ENCODE results near the gene YIPF6. TPM values are rescaled to one million over a fixed set of nuclear protein-coding genes. Genes with fewer than 3 reads are reported as not detected.

The YIPF6 gene
- total and polyA plus RNA-seq, 2 of the 13 experiments (the other 11 are each of a cell fraction or from before 2014, with no cell fraction given), result 37.8 to 43.6 TPM

GRCh38 chrX:68534691-68535090, 35.8 kb downstream of the YIPF6 start:
- no peak overlapping the region for H3K9ac ChIP-seq (ENCODE audit: insufficient read depth, low read depth, low read length)
- no peak for ATAC-seq
- no TSS peak for BruUV-seq (replicated peaks)
- no peaks in the 10 kb centered on the region for H4K20me1 ChIP-seq (ENCODE audit: insufficient read depth, low read length)
- intact Hi-C loops (cut with micrococcal nuclease; ENCODE audit: unreplicated experiment) (no loop called here), in situ Hi-C loops (cut with HindIII; ENCODE audit: extremely low pct_ligation_motif_present, low pct_unique_long_range_greater_than_20kb) (no loop called here)
- H2AFZ ChIP-seq (ENCODE audit: low read length), result no peak overlapping the region
- H3K4me1 ChIP-seq (ENCODE audit: insufficient read depth, low read length), result peaks cover 19% of the 10 kb centered on the region
- no peak overlapping the region for H3K4me2 ChIP-seq (ENCODE audit: low read depth, low read length)
- no peaks in the 10 kb centered on the region for H3K79me2 ChIP-seq (ENCODE audit: insufficient read depth, low read length)
- FAIRE-seq, result no peak
- H3K27ac ChIP-seq (ENCODE audit: extremely low read length, insufficient read depth, low read length), result no peak overlapping the region
- CTCF ChIA-PET (ENCODE audit: low intra/inter-chr PET ratio, low total read pairs), result no interaction called here
- H3K27me3 ChIP-seq (ENCODE audit: control insufficient read depth in 1 of 2, insufficient read depth in 2 of 2, low read length in 2 of 2), result no peaks in the 10 kb centered on the region
- WGBS (ENCODE audit: low lambda C conversion rate), result 94% methylated on average over 4 of the region's 4 CpGs
- no peak for DNase-seq (ENCODE audit: low spot score)
- POLR2A ChIA-PET, result no interaction called here
- TF ChIP-seq ZMYM4 (CRISPR knock-in tag; IDR thresholded peaks at IDR 0.05) (no peak), SATB2 (CRISPR knock-in tag; IDR thresholded peaks at IDR 0.05) (no peak), SP1 (IDR thresholded peaks at IDR 0.05) (no peak), SP1 (CRISPR knock-in tag; IDR thresholded peaks at IDR 0.05) (no peak), ZNF12 (CRISPR knock-in tag; IDR thresholded peaks at IDR 0.05) (no peak), PAWR (CRISPR knock-in tag; IDR thresholded peaks at IDR 0.05; ENCODE audit: borderline replicate concordance) (no peak), ZNF430 (CRISPR knock-in tag; IDR thresholded peaks at IDR 0.05) (no peak), PLRG1 (conservative IDR thresholded peaks at IDR 0.05) (no peak), ZNF543 (CRISPR knock-in tag; IDR thresholded peaks at IDR 0.05) (no peak)
- peaks cover 1 to 16% of the 10 kb centered on the region in 2 experiments; a peak in 4 of 5 replicates for H3K36me3 ChIP-seq (replicated peaks in 1 of 2; ENCODE audit: control insufficient read depth in 1 of 2, insufficient read depth in 2 of 2, low read length in 2 of 2)
- H3K9me3 ChIP-seq (ENCODE audit: low read length), result no peaks in the 10 kb centered on the region
- H3K4me3 ChIP-seq (replicated peaks in 1 of 3; ENCODE audit: insufficient read depth in 1 of 3, low read depth in 2 of 3, low read length in 3 of 3), result no peak overlapping the region

GRCh38 chrX:68536429-68536828, 37.6 kb downstream of the YIPF6 start:
- Histone ChIP-seq H2AFZ (ENCODE audit: low read length) (no peak overlapping the region), H3K27ac (ENCODE audit: extremely low read length, insufficient read depth, low read length) (peak overlapping the region; percentile 55), H3K36me3 (replicated peaks in 1 of 2; ENCODE audit: control insufficient read depth in 1 of 2, insufficient read depth in 2 of 2, low read length in 2 of 2) (peaks cover 1 to 13% of the 10 kb centered on the region in 2 experiments; a peak in 2 of 5 replicates), H3K4me3 (replicated peaks in 1 of 3; ENCODE audit: insufficient read depth in 1 of 3, low read depth in 2 of 3, low read length in 3 of 3) (no peak overlapping the region), H4K20me1 (ENCODE audit: insufficient read depth, low read length) (no peaks in the 10 kb centered on the region), H3K4me2 (ENCODE audit: low read depth, low read length) (no peak overlapping the region; the same call in 1 of the 2 replicates), H3K9ac (ENCODE audit: insufficient read depth, low read depth, low read length) (no peak overlapping the region), H3K9me3 (ENCODE audit: low read length) (no peaks in the 10 kb centered on the region), H3K27me3 (ENCODE audit: control insufficient read depth in 1 of 2, insufficient read depth in 2 of 2, low read length in 2 of 2) (no peaks in the 10 kb centered on the region), H3K4me1 (ENCODE audit: insufficient read depth, low read length) (peaks cover 19% of the 10 kb centered on the region), H3K79me2 (ENCODE audit: insufficient read depth, low read length) (no peaks in the 10 kb centered on the region)
- POLR2A ChIA-PET, result no interaction called here
- CTCF ChIA-PET (ENCODE audit: low intra/inter-chr PET ratio, low total read pairs), result no interaction called here
- in situ Hi-C loops (cut with HindIII; ENCODE audit: extremely low pct_ligation_motif_present, low pct_unique_long_range_greater_than_20kb) (no loop called here), intact Hi-C loops (cut with micrococcal nuclease; ENCODE audit: unreplicated experiment) (no loop called here)
- FAIRE-seq (no peak), DNase-seq (ENCODE audit: low spot score) (peak; percentile 35), ATAC-seq (peak; percentile 70; the same call in 2 of the 3 replicates)
- BruUV-seq (replicated peaks), result no TSS peak
- TF ChIP-seq ATM (IDR thresholded peaks at IDR 0.05; ENCODE audit: borderline replicate concordance) (no peak), SOX5 (CRISPR knock-in tag; IDR thresholded peaks at IDR 0.05; ENCODE audit: borderline replicate concordance) (peak; percentile 76), HNF4A (CRISPR knock-in tag; IDR thresholded peaks at IDR 0.05) (peak; percentile 39; the same call in 1 of the 2 replicates), ZNF281 (CRISPR knock-in tag; IDR thresholded peaks at IDR 0.05; ENCODE audit: borderline replicate concordance) (peak; percentile 79), SOX6 (IDR thresholded peaks at IDR 0.05) (no peak), SOX6 (CRISPR knock-in tag; IDR thresholded peaks at IDR 0.05) (peak; percentile 48; the same call in 1 of the 2 replicates), ZNF367 (CRISPR knock-in tag; IDR thresholded peaks at IDR 0.05; ENCODE audit: borderline replicate concordance) (no peak), SOX13 (IDR thresholded peaks at IDR 0.05) (no peak), SOX13 (CRISPR knock-in tag; conservative IDR thresholded peaks at IDR 0.05 in 1 of 2, IDR thresholded peaks at IDR 0.05 in 1 of 2) (peak in 1 of 2 experiments; percentile 72; a peak in 2 of 4 replicates)
- WGBS (ENCODE audit: low lambda C conversion rate), result 92% methylated on average over 1 of the region's 1 CpG

Measured in HepG2 (cell line).